GM23338 (cell line): ENCODE measurements around the gene TULP4. TPM values are rescaled to one million over a fixed set of nuclear protein-coding genes. Genes with fewer than 3 reads are reported as not detected.

Experiments
- ATAC-seq: fragments of 200-7000 bp; cut with Tn5 transposase; 3 replicates; pipeline ENCODE4 v1.9.1; 2020
- DNase-seq: peaks from one replicate; pipeline ENCODE4 v3.0.0-alpha.2; 2015; ENCODE audit warnings: low spot score
- H2AFZ ChIP-seq: fragments of 200-600 bp; sonication (generic); 2 replicates; pipeline ENCODE4 v1.8.0; 2016; ENCODE audit warnings: antibody characterized with exemption, mild to moderate bottlenecking, moderate library complexity
- H3F3A ChIP-seq: fragments of 200-600 bp; sonication (generic); replicated peaks from 2 replicates; pipeline ENCODE4 v1.8.0; 2017; ENCODE audit warnings: antibody characterized with exemption, mixed run types, low read depth
- H3K27ac ChIP-seq: fragments of 200-600 bp; sonication (generic); 2 replicates; pipeline ENCODE4 v1.6.1; 2016; ENCODE audit warnings: low read depth
- H3K27me3 ChIP-seq: fragments of 200-600 bp; sonication (generic); 2 replicates; pipeline ENCODE4 v1.8.0; 2016; ENCODE audit warnings: mild to moderate bottlenecking, mixed run types, moderate library complexity; ENCODE audit not compliant: insufficient read depth
- H3K36me3 ChIP-seq: fragments of 200-600 bp; sonication (generic); 2 replicates; pipeline ENCODE4 v1.8.0; 2016; ENCODE audit warnings: mild to moderate bottlenecking; ENCODE audit not compliant: insufficient read depth
- H3K4me1 ChIP-seq: fragments of 200-600 bp; sonication (generic); 2 replicates; pipeline ENCODE4 v1.8.0; 2016; ENCODE audit warnings: mild to moderate bottlenecking, moderate library complexity; ENCODE audit not compliant: insufficient read depth
- H3K4me2 ChIP-seq: fragments of 200-600 bp; sonication (generic); 2 replicates; pipeline ENCODE4 v1.7.1; 2017; ENCODE audit warnings: mixed run types
- H3K4me3 ChIP-seq: fragments of 200-600 bp; sonication (generic); 2 replicates; pipeline ENCODE4 v1.6.1; 2016; ENCODE audit warnings: mixed run types
- H3K79me2 ChIP-seq: fragments of 200-600 bp; sonication (generic); replicated peaks from 2 replicates; pipeline ENCODE4 v1.8.0; 2017; ENCODE audit warnings: mild to moderate bottlenecking; ENCODE audit not compliant: insufficient read depth
- H3K9me2 ChIP-seq: fragments of 200-600 bp; sonication (generic); 2 replicates; pipeline ENCODE4 v1.8.0; 2017; ENCODE audit not compliant: insufficient read depth
- H4K20me1 ChIP-seq: fragments of 200-600 bp; sonication (generic); replicated peaks from 2 replicates; pipeline ENCODE4 v1.8.0; 2017; ENCODE audit warnings: mild to moderate bottlenecking; ENCODE audit not compliant: insufficient read depth
- H3K27ac Mint-ChIP-seq: 2 replicates; pipeline ENCODE4 v1.8.0; 2020; ENCODE audit warnings: inconsistent platforms, mild to moderate bottlenecking, moderate library complexity, mixed read lengths
- H3K27me3 Mint-ChIP-seq: 3 replicates; pipeline ENCODE4 v1.8.0; 2022; ENCODE audit warnings: low read depth, mild to moderate bottlenecking, moderate library complexity, mixed read lengths, inconsistent platforms; ENCODE audit not compliant: insufficient read depth, poor library complexity
- H3K36me3 Mint-ChIP-seq: 3 replicates; pipeline ENCODE4 v1.8.0; 2021; ENCODE audit warnings: low read depth, mild to moderate bottlenecking, inconsistent platforms, moderate library complexity, mixed read lengths
- H3K4me1 Mint-ChIP-seq: 3 replicates; pipeline ENCODE4 v1.8.0; 2020; ENCODE audit warnings: mild to moderate bottlenecking, inconsistent platforms, mixed read lengths
- H3K4me3 Mint-ChIP-seq: 3 replicates; pipeline ENCODE4 v1.8.0; 2021; ENCODE audit warnings: moderate library complexity, mild to moderate bottlenecking, inconsistent platforms, mixed read lengths
- H3K9me3 Mint-ChIP-seq: 3 replicates; pipeline ENCODE4 v1.8.0; 2020; ENCODE audit warnings: moderate library complexity, mild to moderate bottlenecking, inconsistent platforms, mixed read lengths
- CREB1 ChIP-seq: fragments of 250-450 bp; sonication (Bioruptor Pico); IDR thresholded peaks from 2 replicates; pipeline ENCODE4 v1.5.0; 2020; ENCODE audit warnings: low read depth, mild to moderate bottlenecking, moderate library complexity
- JUNB ChIP-seq: IDR thresholded peaks from one replicate; pipeline ENCODE4 v1.6.1; 2016; ENCODE audit warnings: antibody characterized with exemption; ENCODE audit not compliant: unreplicated experiment
- NANOG ChIP-seq: IDR thresholded peaks from 2 replicates; pipeline ENCODE4 v1.6.1; 2016; ENCODE audit warnings: antibody characterized with exemption, borderline replicate concordance
- POLR2AphosphoS5 ChIP-seq: IDR thresholded peaks from 2 replicates; pipeline ENCODE4 v1.6.1; 2016; ENCODE audit warnings: antibody characterized with exemption, low read depth
- STAT1 ChIP-seq: IDR thresholded peaks from one replicate; pipeline ENCODE4 v1.6.1; 2016; ENCODE audit warnings: antibody characterized with exemption; ENCODE audit not compliant: unreplicated experiment
- polyA plus RNA-seq: library from polyadenylated mRNA; unstranded; fragments of >200 nt; fragmentation: Nextera tagmentation; extraction: Ambion mirVana; gene quantifications from 2 replicates; pipeline ENCODE4 v1.2.1, GENCODE V29; 2016
- total RNA-seq: library from RNA; depleted of rRNA; stranded (reverse); fragments of >200 nt; shearing (Covaris generic); gene quantifications from 2 replicates; pipeline ENCODE4 v1.2.3, GENCODE V29; 2014
- TF ChIP-seq, protein P1 (sequence below): fragments of 250-450 bp; sonication (Bioruptor Pico); IDR thresholded peaks from 2 replicates; pipeline ENCODE4 v1.5.0; 2020; ENCODE audit warnings: mild to moderate bottlenecking, moderate library complexity
- TF ChIP-seq, protein P2 (sequence below), 2 experiments: fragments of 200-600 bp in 1 of 2; sonication (generic) in 1 of 2; conservative IDR thresholded peaks; 2 replicates each; pipeline versions ENCODE4 v1.5.1 to v1.6.1; 2016 to 2017; ENCODE audit warnings: antibody characterized with exemption in 2 of 2, low read depth in 2 of 2, mild to moderate bottlenecking in 2 of 2, moderate library complexity in 1 of 2

The TULP4 gene
- total and polyA plus RNA-seq, 2 experiments from 2014 or later, result 31.2 to 50.2 TPM

DNA sequence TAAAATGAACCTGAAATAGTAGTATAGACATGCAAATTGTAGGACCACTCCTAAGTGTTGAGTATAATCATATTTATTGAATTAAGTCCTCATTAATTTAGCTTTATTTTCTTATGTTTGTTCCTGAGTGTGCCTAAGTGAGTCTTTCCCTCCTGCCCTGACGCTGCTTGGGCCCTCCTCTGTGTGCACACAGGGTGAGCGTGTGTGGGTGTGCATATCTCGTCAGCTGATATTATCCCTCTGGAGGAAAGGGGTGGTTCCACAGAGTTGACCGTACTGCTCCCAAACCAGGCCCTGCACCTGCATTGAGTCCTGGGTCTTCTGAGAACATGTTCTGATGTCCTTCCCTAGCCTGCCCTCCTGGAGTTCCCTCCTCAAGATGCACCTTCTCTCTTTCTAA, 28.0 kb downstream of the TULP4 start (continued):
- TF ChIP-seq, protein P1, sequence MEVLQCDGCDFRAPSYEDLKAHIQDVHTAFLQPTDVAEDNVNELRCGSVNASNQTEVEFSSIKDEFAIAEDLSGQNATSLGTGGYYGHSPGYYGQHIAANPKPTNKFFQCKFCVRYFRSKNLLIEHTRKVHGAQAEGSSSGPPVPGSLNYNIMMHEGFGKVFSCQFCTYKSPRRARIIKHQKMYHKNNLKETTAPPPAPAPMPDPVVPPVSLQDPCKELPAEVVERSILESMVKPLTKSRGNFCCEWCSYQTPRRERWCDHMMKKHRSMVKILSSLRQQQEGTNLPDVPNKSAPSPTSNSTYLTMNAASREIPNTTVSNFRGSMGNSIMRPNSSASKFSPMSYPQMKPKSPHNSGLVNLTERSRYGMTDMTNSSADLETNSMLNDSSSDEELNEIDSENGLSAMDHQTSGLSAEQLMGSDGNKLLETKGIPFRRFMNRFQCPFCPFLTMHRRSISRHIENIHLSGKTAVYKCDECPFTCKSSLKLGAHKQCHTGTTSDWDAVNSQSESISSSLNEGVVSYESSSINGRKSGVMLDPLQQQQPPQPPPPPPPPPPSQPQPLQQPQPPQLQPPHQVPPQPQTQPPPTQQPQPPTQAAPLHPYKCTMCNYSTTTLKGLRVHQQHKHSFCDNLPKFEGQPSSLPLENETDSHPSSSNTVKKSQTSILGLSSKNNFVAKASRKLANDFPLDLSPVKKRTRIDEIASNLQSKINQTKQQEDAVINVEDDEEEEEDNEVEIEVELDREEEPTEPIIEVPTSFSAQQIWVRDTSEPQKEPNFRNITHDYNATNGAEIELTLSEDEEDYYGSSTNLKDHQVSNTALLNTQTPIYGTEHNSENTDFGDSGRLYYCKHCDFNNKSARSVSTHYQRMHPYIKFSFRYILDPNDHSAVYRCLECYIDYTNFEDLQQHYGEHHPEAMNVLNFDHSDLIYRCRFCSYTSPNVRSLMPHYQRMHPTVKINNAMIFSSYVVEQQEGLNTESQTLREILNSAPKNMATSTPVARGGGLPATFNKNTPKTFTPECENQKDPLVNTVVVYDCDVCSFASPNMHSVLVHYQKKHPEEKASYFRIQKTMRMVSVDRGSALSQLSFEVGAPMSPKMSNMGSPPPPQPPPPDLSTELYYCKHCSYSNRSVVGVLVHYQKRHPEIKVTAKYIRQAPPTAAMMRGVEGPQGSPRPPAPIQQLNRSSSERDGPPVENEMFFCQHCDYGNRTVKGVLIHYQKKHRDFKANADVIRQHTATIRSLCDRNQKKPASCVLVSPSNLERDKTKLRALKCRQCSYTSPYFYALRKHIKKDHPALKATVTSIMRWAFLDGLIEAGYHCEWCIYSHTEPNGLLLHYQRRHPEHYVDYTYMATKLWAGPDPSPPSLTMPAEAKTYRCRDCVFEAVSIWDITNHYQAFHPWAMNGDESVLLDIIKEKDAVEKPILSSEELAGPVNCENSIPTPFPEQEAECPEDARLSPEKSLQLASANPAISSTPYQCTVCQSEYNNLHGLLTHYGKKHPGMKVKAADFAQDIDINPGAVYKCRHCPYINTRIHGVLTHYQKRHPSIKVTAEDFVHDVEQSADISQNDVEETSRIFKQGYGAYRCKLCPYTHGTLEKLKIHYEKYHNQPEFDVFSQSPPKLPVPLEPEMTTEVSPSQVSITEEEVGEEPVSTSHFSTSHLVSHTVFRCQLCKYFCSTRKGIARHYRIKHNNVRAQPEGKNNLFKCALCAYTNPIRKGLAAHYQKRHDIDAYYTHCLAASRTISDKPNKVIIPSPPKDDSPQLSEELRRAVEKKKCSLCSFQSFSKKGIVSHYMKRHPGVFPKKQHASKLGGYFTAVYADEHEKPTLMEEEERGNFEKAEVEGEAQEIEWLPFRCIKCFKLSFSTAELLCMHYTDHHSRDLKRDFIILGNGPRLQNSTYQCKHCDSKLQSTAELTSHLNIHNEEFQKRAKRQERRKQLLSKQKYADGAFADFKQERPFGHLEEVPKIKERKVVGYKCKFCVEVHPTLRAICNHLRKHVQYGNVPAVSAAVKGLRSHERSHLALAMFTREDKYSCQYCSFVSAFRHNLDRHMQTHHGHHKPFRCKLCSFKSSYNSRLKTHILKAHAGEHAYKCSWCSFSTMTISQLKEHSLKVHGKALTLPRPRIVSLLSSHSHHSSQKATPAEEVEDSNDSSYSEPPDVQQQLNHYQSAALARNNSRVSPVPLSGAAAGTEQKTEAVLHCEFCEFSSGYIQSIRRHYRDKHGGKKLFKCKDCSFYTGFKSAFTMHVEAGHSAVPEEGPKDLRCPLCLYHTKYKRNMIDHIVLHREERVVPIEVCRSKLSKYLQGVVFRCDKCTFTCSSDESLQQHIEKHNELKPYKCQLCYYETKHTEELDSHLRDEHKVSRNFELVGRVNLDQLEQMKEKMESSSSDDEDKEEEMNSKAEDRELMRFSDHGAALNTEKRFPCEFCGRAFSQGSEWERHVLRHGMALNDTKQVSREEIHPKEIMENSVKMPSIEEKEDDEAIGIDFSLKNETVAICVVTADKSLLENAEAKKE, result no peak
- TF ChIP-seq, protein P2, sequence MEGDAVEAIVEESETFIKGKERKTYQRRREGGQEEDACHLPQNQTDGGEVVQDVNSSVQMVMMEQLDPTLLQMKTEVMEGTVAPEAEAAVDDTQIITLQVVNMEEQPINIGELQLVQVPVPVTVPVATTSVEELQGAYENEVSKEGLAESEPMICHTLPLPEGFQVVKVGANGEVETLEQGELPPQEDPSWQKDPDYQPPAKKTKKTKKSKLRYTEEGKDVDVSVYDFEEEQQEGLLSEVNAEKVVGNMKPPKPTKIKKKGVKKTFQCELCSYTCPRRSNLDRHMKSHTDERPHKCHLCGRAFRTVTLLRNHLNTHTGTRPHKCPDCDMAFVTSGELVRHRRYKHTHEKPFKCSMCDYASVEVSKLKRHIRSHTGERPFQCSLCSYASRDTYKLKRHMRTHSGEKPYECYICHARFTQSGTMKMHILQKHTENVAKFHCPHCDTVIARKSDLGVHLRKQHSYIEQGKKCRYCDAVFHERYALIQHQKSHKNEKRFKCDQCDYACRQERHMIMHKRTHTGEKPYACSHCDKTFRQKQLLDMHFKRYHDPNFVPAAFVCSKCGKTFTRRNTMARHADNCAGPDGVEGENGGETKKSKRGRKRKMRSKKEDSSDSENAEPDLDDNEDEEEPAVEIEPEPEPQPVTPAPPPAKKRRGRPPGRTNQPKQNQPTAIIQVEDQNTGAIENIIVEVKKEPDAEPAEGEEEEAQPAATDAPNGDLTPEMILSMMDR (conservative IDR thresholded peaks at IDR 0.05; ENCODE audit: low read depth in 2 of 2), result no peak
- TF ChIP-seq JUNB, result no peak
- TF ChIP-seq NANOG, result no peak
- no peak for TF ChIP-seq CREB1 (CRISPR knock-in tag)
- no peak for TF ChIP-seq STAT1

DNA sequence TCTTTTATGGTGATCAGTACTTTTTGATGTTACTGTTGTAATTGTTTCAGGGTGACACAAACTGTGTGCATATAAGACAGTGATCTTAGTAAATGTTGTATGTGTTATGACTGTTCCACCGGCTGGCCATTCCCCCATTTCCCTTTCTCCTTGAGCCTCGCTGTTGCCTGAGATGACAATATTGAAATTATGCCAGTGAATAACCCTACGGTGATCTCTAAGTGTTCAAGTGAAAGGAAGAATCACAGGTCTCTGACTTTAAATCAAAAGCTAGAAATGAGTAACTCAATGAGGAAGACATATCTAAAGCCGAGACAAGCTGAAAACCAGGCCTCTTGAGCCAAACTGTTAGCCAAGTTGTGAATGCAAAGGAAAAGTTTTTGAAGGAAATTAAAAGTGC, 32.3 kb downstream of the TULP4 start:
- no peaks in the 10 kb centered on the region for H3F3A ChIP-seq
- no peaks in the 10 kb centered on the region for H4K20me1 ChIP-seq
- Mint-ChIP-seq H3K27me3 (peaks cover 5% of the 10 kb centered on the region), H3K27ac (no peak overlapping the region), H3K36me3 (peaks cover 60% of the 10 kb centered on the region), H3K4me3 (no peak overlapping the region), H3K9me3 (peaks cover 51% of the 10 kb centered on the region), H3K4me1 (peaks cover 39% of the 10 kb centered on the region)
- H3K36me3 ChIP-seq, result 0 out of 2 replicates have a peak, but pooled peaks cover 6% of the 10 kb centered on the region
- peaks cover 7% of the 10 kb centered on the region; the same call in 1 of the 2 replicates for H3K9me2 ChIP-seq
- H3K4me3 ChIP-seq, result no peak overlapping the region
- H3K27me3 ChIP-seq, result no peaks in the 10 kb centered on the region
- H3K79me2 ChIP-seq, result peaks cover 53% of the 10 kb centered on the region
- H3K4me2 ChIP-seq, result no peak overlapping the region
- ATAC-seq, result no peak
- H3K4me1 ChIP-seq, result peaks cover 33% of the 10 kb centered on the region
- H2AFZ ChIP-seq, result no peak overlapping the region
- H3K27ac ChIP-seq, result no peak overlapping the region
- DNase-seq, result no peak
- TF ChIP-seq POLR2AphosphoS5, result no peak
- TF ChIP-seq STAT1, result no peak
- TF ChIP-seq, protein P1, result no peak
